HG02642 (cell line): ENCODE measurements around the gene MDFI.
A peak's percentile ranks its signal among the peaks of the same experiment; 100 is the strongest.

ENCODE experiments used
- ATAC-seq: cut with Tn5 transposase; IDR thresholded peaks from one replicate; pipeline ENCODE4 v1.9.1; 2021; ENCODE audit warnings: mild to moderate bottlenecking; ENCODE audit not compliant: unreplicated experiment, poor library complexity

MDFI gene

DNA sequence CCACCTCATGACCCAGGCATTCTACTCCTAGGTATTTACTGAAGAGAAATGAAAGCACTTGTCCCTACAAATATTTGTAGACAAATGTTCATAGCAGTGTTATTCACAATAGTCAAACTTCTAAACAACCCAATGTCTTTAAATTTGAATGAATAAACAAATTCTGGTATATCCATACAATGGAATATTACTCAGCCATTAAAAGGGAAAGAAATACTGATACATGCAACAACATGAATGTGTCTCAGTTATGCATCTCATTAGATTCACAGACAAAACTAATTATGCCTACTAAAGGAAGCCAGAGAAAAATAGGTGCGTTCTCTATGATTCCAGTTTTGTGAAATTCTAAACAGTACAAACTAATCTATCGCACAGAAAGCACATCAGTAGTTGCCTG is 30.7 kb downstream of the MDFI start:
- ATAC-seq = no peak

- ATAC-seq = no peak
Measured at GRCh38 chr6:41670703-41671360, 32.6 kb downstream of the MDFI start.

DNA sequence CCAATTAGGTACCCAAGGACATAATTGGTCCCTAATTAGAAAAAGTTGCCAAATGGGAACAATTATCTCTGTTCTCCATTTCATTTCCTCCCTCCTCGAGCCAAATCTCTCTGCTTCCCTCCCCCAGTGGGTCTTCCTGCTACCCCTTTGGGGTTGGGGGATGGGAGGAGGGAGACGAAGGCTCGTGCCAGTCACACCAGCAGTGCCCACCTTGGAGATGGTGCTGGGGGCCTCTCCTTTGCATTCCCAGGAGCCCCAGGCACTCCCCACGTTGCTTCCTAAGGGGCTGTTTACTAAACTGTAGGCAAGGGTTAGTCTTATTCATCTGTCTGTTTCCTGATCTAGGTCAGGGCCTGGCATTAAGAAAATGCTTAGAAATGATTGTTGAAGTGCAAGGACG is 33.1 kb downstream of the MDFI start:
- no peak for ATAC-seq

DNA sequence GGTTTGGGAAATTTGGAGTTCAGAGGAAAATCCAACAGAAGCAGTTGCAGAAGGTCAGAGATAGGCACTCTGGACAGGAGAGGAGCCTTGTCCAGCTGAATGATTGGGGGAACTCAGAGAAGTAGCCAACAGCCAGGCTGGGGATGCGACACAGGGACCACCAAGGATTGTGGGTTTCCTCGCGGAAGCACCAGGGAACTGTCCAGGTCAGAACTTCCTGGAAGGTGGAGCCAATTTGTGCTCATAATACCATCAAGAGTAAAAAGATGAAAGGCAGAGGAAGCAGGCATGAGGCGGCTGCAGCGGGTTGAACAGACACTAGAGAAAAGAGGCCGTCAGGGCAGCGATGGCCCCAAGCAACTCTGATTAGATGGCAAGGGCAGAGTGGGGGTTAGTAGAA is 33.7 kb downstream of the MDFI start:
- no peak for ATAC-seq

- ATAC-seq = no peak
Measured at GRCh38 chr6:41672816-41673703, 34.8 kb downstream of the MDFI start.

DNA sequence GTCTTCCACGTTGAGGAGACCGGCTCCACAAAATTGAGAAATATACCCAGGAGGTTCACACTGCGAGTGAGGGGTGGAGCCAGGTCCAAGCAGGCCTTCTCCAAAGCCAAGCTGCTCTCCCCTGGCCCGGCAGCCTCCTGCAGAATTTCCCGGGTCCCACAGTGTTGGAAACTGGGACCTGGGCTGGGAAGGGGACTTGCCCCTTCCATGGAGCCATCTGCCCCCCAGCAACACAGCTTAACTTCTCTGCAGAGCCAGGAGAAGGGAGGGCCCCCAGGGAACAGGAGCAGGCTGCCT is 35.4 kb downstream of the MDFI start:
- no peak for ATAC-seq

- ATAC-seq = no peak
Measured at GRCh38 chr6:41674231-41675000, 36.1 kb downstream of the MDFI start.

- ATAC-seq = no peak
Measured at GRCh38 chr6:41675176-41675775, 37.0 kb downstream of the MDFI start.

DNA sequence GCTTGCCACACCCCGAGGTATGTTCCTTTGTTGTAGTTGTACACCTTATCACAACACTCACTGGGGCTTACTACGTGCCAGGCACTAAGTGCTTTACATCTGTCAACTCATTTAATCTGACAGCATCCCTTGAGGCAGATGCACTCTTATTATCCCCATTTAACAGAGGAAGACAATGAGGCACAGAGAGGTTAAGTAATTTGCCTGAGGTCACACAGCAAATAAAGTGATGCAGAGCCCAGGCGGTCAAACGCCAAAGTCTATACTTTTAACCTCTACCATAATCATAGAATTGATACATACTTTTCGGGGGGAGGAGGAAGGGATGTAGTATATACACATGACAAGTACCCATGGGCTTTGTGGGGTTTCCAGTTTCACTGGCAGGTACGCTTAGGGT is 37.7 kb downstream of the MDFI start:
- ATAC-seq = no peak

DNA sequence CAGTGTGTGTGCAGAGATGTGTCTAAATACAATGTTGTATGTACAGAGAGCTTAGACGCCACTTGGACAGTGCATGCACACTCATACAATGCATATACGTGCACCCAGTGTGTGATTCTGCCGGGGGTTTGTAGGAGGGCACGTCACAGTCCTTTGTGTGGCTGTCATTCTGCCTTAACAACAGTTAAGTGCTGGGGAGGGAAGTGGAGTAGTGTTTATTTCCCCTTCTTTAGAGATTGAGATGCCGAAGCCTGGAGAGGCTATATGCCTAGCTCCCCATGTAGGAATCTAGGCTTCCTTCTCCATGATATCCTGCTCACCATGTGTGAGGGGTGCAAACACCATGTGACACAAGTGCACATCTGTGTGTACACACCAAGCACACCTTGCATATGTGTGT is 38.2 kb downstream of the MDFI start:
- ATAC-seq = no peak

DNA sequence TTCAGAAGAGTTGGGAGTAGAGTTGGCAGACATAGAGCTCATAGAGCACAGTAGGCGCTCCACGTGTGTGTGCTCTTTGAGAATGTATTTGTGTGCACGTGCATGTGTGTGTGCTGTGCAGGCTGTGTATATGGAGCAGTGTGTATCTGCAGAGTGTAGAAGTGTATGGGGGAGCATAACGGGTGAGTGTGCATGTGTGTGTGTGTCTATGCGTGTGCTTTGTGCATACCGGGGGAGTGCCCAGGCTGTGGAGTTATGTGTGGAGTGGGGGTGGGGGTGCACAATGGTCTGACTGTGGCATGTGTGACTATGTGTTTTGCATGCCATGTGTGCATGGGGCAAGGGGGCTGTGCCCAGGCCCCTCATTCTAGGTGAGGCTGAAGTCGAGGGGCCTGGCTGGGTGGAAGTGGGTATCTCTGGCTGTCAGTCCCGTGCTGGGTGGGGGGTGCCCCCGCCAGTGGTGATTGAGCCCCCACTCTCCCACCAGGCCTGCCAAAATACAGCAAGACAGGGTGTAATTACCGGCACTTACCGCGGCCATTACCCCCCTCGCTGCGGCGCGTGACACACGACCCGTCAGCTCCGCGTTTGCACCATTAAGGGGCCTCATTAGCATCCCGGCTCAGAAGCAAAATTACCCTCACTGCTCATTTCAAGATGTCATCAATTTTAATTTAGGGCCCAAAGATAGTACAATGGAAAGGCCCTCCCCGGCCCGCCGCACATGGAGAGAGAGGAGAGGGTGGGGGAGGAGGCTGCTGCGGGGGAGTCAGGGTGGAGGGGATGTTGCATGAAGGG is 39.1 kb downstream of the MDFI start:
- ATAC-seq = no peak

GRCh38 chr6:41678511-41679084 is 40.3 kb downstream of the MDFI start:
- no peak for ATAC-seq

GRCh38 chr6:41679696-41680095 is 41.4 kb downstream of the MDFI start:
- no peak for ATAC-seq

DNA sequence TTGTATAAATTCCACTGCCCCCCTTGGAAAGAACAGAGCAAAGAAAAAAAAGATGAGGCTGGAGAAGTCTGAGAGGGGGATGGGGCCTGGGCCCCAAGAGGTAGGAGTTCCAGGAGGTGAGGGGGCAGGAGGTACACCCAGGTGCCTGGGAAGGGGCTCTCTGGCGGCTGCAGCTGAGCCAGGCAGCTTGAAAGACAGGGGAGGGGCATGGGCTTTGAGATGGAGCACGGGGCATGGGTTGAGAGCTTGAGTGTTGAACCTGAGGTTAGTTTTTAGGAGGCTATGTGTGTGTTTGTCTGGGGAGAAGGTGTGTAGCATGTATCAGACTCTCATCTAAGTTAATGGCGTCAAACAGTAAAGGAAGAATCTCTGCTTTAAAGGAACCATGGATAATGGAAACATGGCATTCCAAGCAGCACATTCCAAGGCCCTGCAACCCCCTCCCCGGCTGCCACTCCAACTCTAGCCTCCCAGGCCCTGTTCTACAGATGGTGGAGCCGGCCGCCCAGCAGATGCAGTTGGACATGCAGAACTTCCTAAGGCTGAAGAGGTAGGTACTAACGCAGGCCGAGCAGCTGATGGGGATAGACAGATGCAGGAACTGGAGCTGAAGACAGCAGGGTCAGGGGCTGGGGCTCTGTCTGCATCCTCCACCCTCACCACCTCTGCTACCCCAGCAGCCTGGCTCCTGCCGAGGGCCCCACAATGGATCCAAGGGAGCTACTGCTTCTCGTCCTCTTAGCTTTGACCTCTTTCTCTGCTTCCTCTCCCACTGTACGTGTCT is 42.1 kb downstream of the MDFI start:
- ATAC-seq = no peak

DNA sequence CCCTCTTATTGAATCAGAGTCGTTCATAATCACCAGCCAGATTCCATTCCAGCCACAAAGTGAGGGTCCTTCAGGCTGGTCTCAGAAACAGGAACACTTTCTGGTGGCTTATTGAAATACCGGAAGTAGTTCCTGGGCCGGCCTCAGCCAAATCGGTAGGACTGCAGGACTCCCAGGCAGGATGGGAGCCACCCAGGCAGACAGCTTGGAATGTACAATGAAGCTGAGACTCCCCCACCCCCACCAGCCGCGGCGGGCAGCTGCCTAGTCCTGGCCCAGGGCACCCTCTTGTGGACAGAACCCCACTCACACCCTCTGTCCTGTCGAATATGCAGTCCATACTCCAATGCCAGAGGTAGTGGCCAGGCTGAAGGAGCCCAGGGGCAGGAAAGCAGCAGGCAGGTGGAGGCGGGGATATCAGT is 43.8 kb downstream of the MDFI start:
- peak; percentile 40 for ATAC-seq

GRCh38 chr6:41682497-41683272 is 44.4 kb downstream of the MDFI start:
- ATAC-seq = no peak

DNA sequence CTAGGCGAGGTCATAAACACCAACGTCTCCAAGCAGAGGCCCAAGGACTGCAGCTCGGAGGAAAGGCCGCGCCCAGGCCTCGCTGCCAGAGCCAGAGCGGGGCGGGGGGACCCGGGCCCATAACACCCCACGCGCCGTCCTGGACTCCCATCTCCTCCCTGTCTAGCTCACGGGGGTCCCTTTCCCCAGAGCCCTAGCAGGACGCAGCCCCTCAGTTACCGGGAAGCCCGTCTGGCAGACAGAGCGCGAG is 44.9 kb downstream of the MDFI start:
- peak; percentile 23 for ATAC-seq

- ATAC-seq = peak; percentile 65
Measured at GRCh38 chr6:41683523-41684310, 45.4 kb downstream of the MDFI start.
